Activated CD4-positive, alpha-beta T cell treated with anti-CD3 and anti-CD28 coated beads, Interleukin-2, amount 50 U/mL, for 48 hours (primary cell): ENCODE measurements around the gene ATP2C2.
"Not testable (repeated sequence)": the region's sequence is repeated elsewhere in the genome, so short reads cannot be mapped to it uniquely, and the experiment has no call there.

Source experiments
- DNase-seq, 2 experiments: peaks; one replicate each; pipeline ENCODE4 v3.0.0-alpha.2; 2020

ATP2C2 gene

GRCh38 chr16:84341528-84342295, 26.6 kb upstream of the ATP2C2 start:
- DNase-seq = no peak

GRCh38 chr16:84343800-84344199, 24.5 kb upstream of the ATP2C2 start:
- not testable (repeated sequence) for DNase-seq

- no peak for DNase-seq
Measured at GRCh38 chr16:84344781-84345180, 23.6 kb upstream of the ATP2C2 start.

GRCh38 chr16:84347161-84347560, 21.2 kb upstream of the ATP2C2 start:
- no peak for DNase-seq

GRCh38 chr16:84348386-84348888, 19.9 kb upstream of the ATP2C2 start:
- no peak for DNase-seq

GRCh38 chr16:84349862-84350684, 18.3 kb upstream of the ATP2C2 start:
- no peak for DNase-seq

- no peak for DNase-seq
Measured at GRCh38 chr16:84350685-84351400, 17.5 kb upstream of the ATP2C2 start.

- no peak for DNase-seq
Measured at GRCh38 chr16:84351630-84352029, 16.7 kb upstream of the ATP2C2 start.

GRCh38 chr16:84354306-84354705, 14.0 kb upstream of the ATP2C2 start:
- no peak for DNase-seq

GRCh38 chr16:84355149-84355548, 13.2 kb upstream of the ATP2C2 start:
- DNase-seq = no peak

GRCh38 chr16:84356176-84356575, 12.2 kb upstream of the ATP2C2 start:
- no peak for DNase-seq

- DNase-seq = no peak
Measured at GRCh38 chr16:84356591-84357116, 11.7 kb upstream of the ATP2C2 start.

GRCh38 chr16:84357191-84357651, 11.1 kb upstream of the ATP2C2 start:
- peak; percentile 10 to 31 for DNase-seq

GRCh38 chr16:84358601-84359295, 9.6 kb upstream of the ATP2C2 start:
- DNase-seq = no peak

GRCh38 chr16:84359326-84359725, 9.0 kb upstream of the ATP2C2 start:
- DNase-seq = no peak

- peak; percentile 46 to 60 for DNase-seq
Measured at GRCh38 chr16:84360170-84360569, 8.2 kb upstream of the ATP2C2 start.

- no peak for DNase-seq
Measured at GRCh38 chr16:84360748-84361147, 7.6 kb upstream of the ATP2C2 start.

GRCh38 chr16:84361546-84361945, 6.8 kb upstream of the ATP2C2 start:
- no peak for DNase-seq

- DNase-seq = no peak
Measured at GRCh38 chr16:84362471-84362941, 5.8 kb upstream of the ATP2C2 start.

- no peak for DNase-seq
Measured at GRCh38 chr16:84366208-84366607, 2.1 kb upstream of the ATP2C2 start.

- no peak for DNase-seq
Measured at GRCh38 chr16:84367297-84367680, 1.0 kb upstream of the ATP2C2 start.

- no peak for DNase-seq
Measured at GRCh38 chr16:84367750-84368307, 509 bp upstream of the ATP2C2 start.
